Endothelial cell of umbilical vein (primary cell): Measurements from ENCODE around the gene KIR3DL2.
"Not testable (repeated sequence)": the region's sequence is repeated elsewhere in the genome, so short reads cannot be mapped to it uniquely, and the experiment has no call there.

Experiments
- POLR2A ChIP-seq: IDR thresholded peaks from 2 replicates; pipeline ENCODE4 v1.6.1; 2012; ENCODE audit warnings: low read depth, mild to moderate bottlenecking, control low read depth, low read length
- TF ChIP-seq, protein P1 (sequence below), 2 donors: IDR thresholded peaks; 1 replicate in 1 of 2; 2 replicates in 1 of 2; pipeline ENCODE4 v1.5.1; 2011; ENCODE audit warnings: low read length in 2 of 2, mild to moderate bottlenecking in 2 of 2, moderate library complexity in 2 of 2, control low read depth in 1 of 2, inconsistent platforms in 1 of 2, low read depth in 1 of 2; ENCODE audit not compliant: insufficient read depth in 1 of 2; ENCODE audit errors: extremely low read depth in 1 of 2
- TF ChIP-seq, protein P2 (sequence below): IDR thresholded peaks from 2 replicates; pipeline ENCODE4 v1.6.1; 2011; ENCODE audit not compliant: insufficient read depth, insufficient read length

DNA sequence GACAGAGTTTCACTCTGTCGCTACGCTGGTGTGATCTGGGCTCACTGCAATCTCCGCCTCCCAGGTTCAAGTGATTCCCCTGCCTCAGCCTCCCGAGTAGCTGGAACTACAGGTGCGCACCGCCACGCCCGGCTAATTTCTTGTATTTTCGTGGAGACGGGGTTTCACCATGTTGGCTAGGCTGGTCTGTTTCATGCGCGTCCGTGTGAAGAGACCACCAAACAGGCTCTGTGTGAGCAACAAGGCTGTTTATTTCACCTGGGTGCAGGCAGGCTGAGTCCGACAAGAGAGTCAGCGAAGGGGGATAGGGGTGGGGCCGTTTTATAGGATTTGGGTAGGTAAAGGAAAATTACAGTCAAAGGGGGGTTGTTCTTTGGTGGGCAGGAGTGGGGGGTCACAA, 43.9 kb downstream of the KIR3DL2 start:
- TF ChIP-seq, protein P1, sequence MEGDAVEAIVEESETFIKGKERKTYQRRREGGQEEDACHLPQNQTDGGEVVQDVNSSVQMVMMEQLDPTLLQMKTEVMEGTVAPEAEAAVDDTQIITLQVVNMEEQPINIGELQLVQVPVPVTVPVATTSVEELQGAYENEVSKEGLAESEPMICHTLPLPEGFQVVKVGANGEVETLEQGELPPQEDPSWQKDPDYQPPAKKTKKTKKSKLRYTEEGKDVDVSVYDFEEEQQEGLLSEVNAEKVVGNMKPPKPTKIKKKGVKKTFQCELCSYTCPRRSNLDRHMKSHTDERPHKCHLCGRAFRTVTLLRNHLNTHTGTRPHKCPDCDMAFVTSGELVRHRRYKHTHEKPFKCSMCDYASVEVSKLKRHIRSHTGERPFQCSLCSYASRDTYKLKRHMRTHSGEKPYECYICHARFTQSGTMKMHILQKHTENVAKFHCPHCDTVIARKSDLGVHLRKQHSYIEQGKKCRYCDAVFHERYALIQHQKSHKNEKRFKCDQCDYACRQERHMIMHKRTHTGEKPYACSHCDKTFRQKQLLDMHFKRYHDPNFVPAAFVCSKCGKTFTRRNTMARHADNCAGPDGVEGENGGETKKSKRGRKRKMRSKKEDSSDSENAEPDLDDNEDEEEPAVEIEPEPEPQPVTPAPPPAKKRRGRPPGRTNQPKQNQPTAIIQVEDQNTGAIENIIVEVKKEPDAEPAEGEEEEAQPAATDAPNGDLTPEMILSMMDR (IDR thresholded peaks at IDR 0.05; ENCODE audit: extremely low read depth in 1 of 2, insufficient read depth in 1 of 2, low read depth in 1 of 2, low read length in 2 of 2), result not testable (repeated sequence)
- TF ChIP-seq, protein P2, sequence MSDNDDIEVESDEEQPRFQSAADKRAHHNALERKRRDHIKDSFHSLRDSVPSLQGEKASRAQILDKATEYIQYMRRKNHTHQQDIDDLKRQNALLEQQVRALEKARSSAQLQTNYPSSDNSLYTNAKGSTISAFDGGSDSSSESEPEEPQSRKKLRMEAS, result not testable (repeated sequence)
- not testable (repeated sequence) for TF ChIP-seq POLR2A
